A673 (cell line): ENCODE data around the gene HOXA9. TPM values are rescaled to one million over a fixed set of nuclear protein-coding genes. Genes with fewer than 3 reads are reported as not detected.

Source experiments
- BruUV-seq: library from RNA; stranded (reverse); fragments of 400-500 nt; replicated peaks from 2 replicates; lab custom pipeline; 2021; lab: Mats Ljungman, UMichigan
- CTCF ChIA-PET: fragments of 300-600 bp; sonication (Branson Sonifier 250); formaldehyde crosslinking; loops from one replicate; lab custom pipeline; 2022; ENCODE audit warnings: antibody characterized with exemption; lab: Charles Lee
- POLR2A ChIA-PET: fragments of 300-600 bp; sonication (Branson Sonifier 250); formaldehyde crosslinking; loops from one replicate; lab custom pipeline; 2022; ENCODE audit warnings: antibody characterized with exemption; ENCODE audit not compliant: low non-redundant PET; lab: Charles Lee
- DNase-seq: peaks from one replicate; pipeline ENCODE4 v3.0.0-alpha.2; 2015; ENCODE audit warnings: low spot score
- H3K27ac ChIP-seq: fragments of 200-600 bp; sonication (generic); 2 replicates; pipeline ENCODE4 v1.5.1; 2016; ENCODE audit warnings: mixed run types, low read depth, mild to moderate bottlenecking, mixed read lengths, antibody characterized with exemption, low read length; ENCODE audit not compliant: poor library complexity, severe bottlenecking
- H3K27me3 ChIP-seq: fragments of 200-600 bp; sonication (generic); replicated peaks from 2 replicates; pipeline ENCODE4 v1.6.1; 2017; ENCODE audit warnings: mixed run types, low read depth, mild to moderate bottlenecking, mixed read lengths, antibody characterized with exemption, low read length; ENCODE audit not compliant: insufficient read depth, poor library complexity
- H3K36me3 ChIP-seq: fragments of 200-600 bp; sonication (generic); 2 replicates; pipeline ENCODE4 v1.6.1; 2016; ENCODE audit warnings: mixed run types, mild to moderate bottlenecking, mixed read lengths, antibody characterized with exemption, low read length; ENCODE audit not compliant: insufficient read depth, poor library complexity, severe bottlenecking
- H3K4me1 ChIP-seq: fragments of 200-600 bp; sonication (generic); 2 replicates; pipeline ENCODE4 v1.6.1; 2017; ENCODE audit warnings: mixed run types, mild to moderate bottlenecking, mixed read lengths, antibody characterized with exemption, low read length; ENCODE audit not compliant: insufficient read depth, poor library complexity, severe bottlenecking
- H3K4me3 ChIP-seq: fragments of 200-600 bp; sonication (generic); 2 replicates; pipeline ENCODE4 v1.5.1; 2016; ENCODE audit warnings: low read depth, mixed run types, mild to moderate bottlenecking, mixed read lengths, low read length; ENCODE audit not compliant: poor library complexity, severe bottlenecking
- H3K9me3 ChIP-seq: fragments of 200-600 bp; sonication (generic); 2 replicates; pipeline ENCODE4 v1.6.1; 2016; ENCODE audit warnings: mixed run types, low read depth, mild to moderate bottlenecking, mixed read lengths, antibody characterized with exemption, low read length; ENCODE audit not compliant: poor library complexity, severe bottlenecking
- CTCF ChIP-seq: fragments of 300-800, 200-600 bp; sonication (generic); conservative IDR thresholded peaks from 2 replicates; pipeline ENCODE4 v1.5.1; 2017; ENCODE audit warnings: low read depth, mild to moderate bottlenecking, antibody characterized with exemption, low read length, moderate library complexity, mixed read lengths
- EZH2 ChIP-seq: fragments of 200-600 bp; sonication (generic); IDR thresholded peaks from 2 replicates; pipeline ENCODE4 v1.6.1; 2017; ENCODE audit warnings: borderline replicate concordance, low read depth, mild to moderate bottlenecking, mixed read lengths, antibody characterized with exemption, low read length; ENCODE audit not compliant: poor library complexity, severe bottlenecking
- intact Hi-C: fragments of 100-400 bp; cut with micrococcal nuclease; formaldehyde crosslinking; loops from one replicate; pipeline ENCODE4 v1.10.0; 2022; ENCODE audit not compliant: unreplicated experiment
- total RNA-seq: library from RNA; stranded (reverse); gene quantifications from 2 replicates; pipeline ENCODE4 v1.2.3, GENCODE V29; 2021

Gene HOXA9
- total RNA-seq, 1 experiment from 2014 or later: not detected

DNA sequence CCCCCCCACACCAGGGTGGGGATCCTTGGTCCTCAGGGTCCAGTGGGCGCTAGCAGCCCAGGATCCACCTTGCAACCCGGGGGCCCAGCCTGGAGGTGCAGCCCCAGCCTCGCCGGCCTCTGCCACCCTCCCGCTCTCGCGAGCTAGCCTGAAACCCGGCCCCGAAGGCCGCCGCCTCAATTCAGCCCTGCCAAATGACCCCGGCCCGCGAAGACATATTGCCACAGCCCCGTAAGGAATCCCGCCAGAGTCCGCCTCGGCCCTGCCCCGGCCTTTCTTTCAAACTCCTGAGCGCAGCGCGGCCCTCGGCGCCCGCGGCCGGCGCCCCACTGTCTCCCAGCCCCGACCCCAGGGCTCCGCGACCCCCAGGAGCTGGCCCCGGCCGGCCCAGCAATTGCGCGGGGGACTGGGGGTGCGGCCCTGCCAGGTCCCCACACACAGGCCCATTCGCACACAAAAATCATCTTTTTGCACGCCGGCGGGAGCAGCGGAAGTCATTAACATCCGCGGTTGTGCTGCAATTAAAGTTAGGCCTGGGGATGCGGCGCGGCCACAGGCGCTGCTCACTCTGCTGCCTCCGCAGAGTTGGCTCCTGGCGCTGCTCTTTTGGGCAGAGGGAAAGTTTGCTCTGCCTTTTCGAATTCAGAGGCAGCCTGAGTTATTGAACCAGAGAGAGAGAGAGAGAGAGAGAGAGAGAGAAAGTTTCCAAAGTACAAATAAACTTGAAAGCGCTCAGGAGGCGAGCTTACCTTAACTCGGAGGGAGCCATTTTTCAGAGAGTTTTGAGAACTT lies 25.8 kb downstream of the HOXA9 start:
- CTCF ChIA-PET: no interaction called here

GRCh38 chr7:27138985-27139333 lies 26.4 kb downstream of the HOXA9 start:
- TF ChIP-seq EZH2 (no peak), CTCF (no peak)
- H3K4me3 ChIP-seq: no peak overlapping the region
- no peaks in the 10 kb centered on the region for H3K36me3 ChIP-seq
- ChIA-PET POLR2A (no interaction called here), CTCF (no interaction called here)
- no TSS peak for BruUV-seq
- H3K27me3 ChIP-seq: peaks cover 100% of the 10 kb centered on the region
- peaks cover 13% of the 10 kb centered on the region for H3K4me1 ChIP-seq
- no peaks in the 10 kb centered on the region for H3K9me3 ChIP-seq
- H3K27ac ChIP-seq: no peak overlapping the region
- DNase-seq: no peak
- intact Hi-C loops: no loop called here

More for the DNA sequence above, 25.8 kb downstream of the HOXA9 start:
- TF ChIP-seq EZH2 (peak; percentile 94), CTCF (no peak)
- DNase-seq: no peak
- intact Hi-C loops: loop anchor here (5.0 kb wide), 1 partner anchor 1267 kb away; no protein-coding TSS in a partner anchor
- Histone ChIP-seq H3K27ac (no peak overlapping the region), H3K9me3 (no peaks in the 10 kb centered on the region), H3K36me3 (no peaks in the 10 kb centered on the region), H3K4me3 (no peak overlapping the region), H3K27me3 (peaks cover 100% of the 10 kb centered on the region), H3K4me1 (peaks cover 13% of the 10 kb centered on the region)
- POLR2A ChIA-PET: no interaction called here
- BruUV-seq: no TSS peak

GRCh38 chr7:27138472-27138871 lies 26.9 kb downstream of the HOXA9 start:
- no peak overlapping the region for H3K4me3 ChIP-seq
- H3K9me3 ChIP-seq: no peaks in the 10 kb centered on the region
- ChIA-PET CTCF (no interaction called here), POLR2A (no interaction called here)
- no TSS peak for BruUV-seq
- H3K4me1 ChIP-seq: peaks cover 9% of the 10 kb centered on the region
- DNase-seq: no peak
- H3K27me3 ChIP-seq: peaks cover 100% of the 10 kb centered on the region
- no peaks in the 10 kb centered on the region for H3K36me3 ChIP-seq
- intact Hi-C loops: no loop called here
- TF ChIP-seq CTCF: no peak
- TF ChIP-seq EZH2: no peak
- no peak overlapping the region for H3K27ac ChIP-seq
